ENCODE data around the gene TMEM163. TPM values are rescaled to one million over a fixed set of nuclear protein-coding genes. Genes with fewer than 3 reads are reported as not detected.

Gene TMEM163
- total and polyA plus RNA-seq, 8 donors: 0.58 to 16.7 (median 3.2) TPM; not detected in 1

GRCh38 chr2:134634054-134634753, 84.6 kb downstream of the TMEM163 start:
- TF ChIP-seq POLR2AphosphoS5 (IDR thresholded peaks at IDR 0.05) (no peak), EP300 (IDR thresholded peaks at IDR 0.05) (no peak), CTCF (IDR thresholded peaks at IDR 0.05) (no peak), POLR2A (IDR thresholded peaks at IDR 0.05) (no peak)
- Histone ChIP-seq H3K4me1 (no peaks in the 10 kb centered on the region), H3K36me3 (no peaks in the 10 kb centered on the region), H3K4me3 (no peak overlapping the region), H3K9me3 (peaks cover 0 to 5% (median 0%) of the 10 kb centered on the region in 4 donors), H3K27me3 (no peaks in the 10 kb centered on the region), H3K27ac (no peak overlapping the region)
- WGBS, 5 donors: 41 to 68% (median 58%) methylated on average over 2 of the region's 2 CpGs
- no peak for DNase-seq
- intact Hi-C loops (cut with DNase I; ENCODE audit: low total_unique reads): no loop called here

DNA sequence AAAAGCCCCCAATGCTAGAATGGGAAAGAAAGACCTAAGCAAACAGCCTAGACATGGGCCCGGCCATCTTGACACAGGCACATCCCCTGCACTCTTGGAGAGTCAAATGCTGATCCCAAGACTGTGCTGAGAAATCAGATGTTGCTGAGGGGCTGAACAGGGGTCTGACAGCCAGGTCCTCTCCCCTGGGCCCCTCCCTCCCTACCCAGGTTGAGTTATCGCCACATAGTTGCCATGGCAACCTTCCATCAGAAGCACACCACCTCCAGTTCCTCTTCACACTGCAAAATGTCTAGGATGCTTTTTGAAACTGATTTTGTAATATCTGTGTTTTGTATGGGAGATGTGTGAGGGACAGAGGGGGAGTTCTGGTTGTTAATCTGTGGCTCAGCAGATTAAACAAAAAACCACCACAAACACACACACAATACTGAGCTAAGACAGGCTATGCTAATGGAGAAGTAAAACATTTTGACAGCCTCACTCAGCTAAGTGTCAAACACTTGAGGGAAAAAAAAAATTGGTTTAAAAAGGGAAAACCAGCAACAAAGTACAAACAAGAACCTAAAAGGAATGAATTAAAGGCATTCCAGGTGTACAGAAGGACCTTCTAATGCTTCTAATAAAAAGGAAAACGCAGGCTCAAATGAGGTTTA, 88.2 kb downstream of the TMEM163 start:
- WGBS, 5 donors: 83 to 91% (median 87%) methylated on average over 3 of the region's 3 CpGs
- H3K4me1 ChIP-seq: no peaks in the 10 kb centered on the region
- H3K4me3 ChIP-seq: no peak overlapping the region
- H3K9me3 ChIP-seq: peaks cover 0 to 1% (median 0%) of the 10 kb centered on the region in 4 donors
- no peaks in the 10 kb centered on the region for H3K27me3 ChIP-seq
- no peaks in the 10 kb centered on the region for H3K36me3 ChIP-seq
- TF ChIP-seq POLR2AphosphoS5 (IDR thresholded peaks at IDR 0.05): no peak
- no peak for TF ChIP-seq EP300 (IDR thresholded peaks at IDR 0.05)
- TF ChIP-seq CTCF (IDR thresholded peaks at IDR 0.05): no peak
- no peak for TF ChIP-seq POLR2A (IDR thresholded peaks at IDR 0.05)
- no peak for DNase-seq
- intact Hi-C loops (cut with DNase I; ENCODE audit: low total_unique reads): no loop called here
- no peak overlapping the region for H3K27ac ChIP-seq

- no peak for TF ChIP-seq CTCF (IDR thresholded peaks at IDR 0.05)
- no peak for TF ChIP-seq POLR2A (IDR thresholded peaks at IDR 0.05)
- TF ChIP-seq POLR2AphosphoS5 (IDR thresholded peaks at IDR 0.05): no peak
- no peak for TF ChIP-seq EP300 (IDR thresholded peaks at IDR 0.05)
- no peaks in the 10 kb centered on the region for H3K36me3 ChIP-seq
- H3K9me3 ChIP-seq: no peaks in the 10 kb centered on the region
- 75 to 90% (median 86%) methylated on average over 3 of the region's 3 CpGs for WGBS, 5 donors
- no peak overlapping the region for H3K4me3 ChIP-seq
- H3K27me3 ChIP-seq: no peaks in the 10 kb centered on the region
- no peak for DNase-seq
- no peaks in the 10 kb centered on the region for H3K4me1 ChIP-seq
- intact Hi-C loops (cut with DNase I; ENCODE audit: low total_unique reads): no loop called here
- H3K27ac ChIP-seq: no peak overlapping the region
These were observed 90.3 kb downstream of the TMEM163 start for GRCh38 chr2:134628453-134628852.

DNA sequence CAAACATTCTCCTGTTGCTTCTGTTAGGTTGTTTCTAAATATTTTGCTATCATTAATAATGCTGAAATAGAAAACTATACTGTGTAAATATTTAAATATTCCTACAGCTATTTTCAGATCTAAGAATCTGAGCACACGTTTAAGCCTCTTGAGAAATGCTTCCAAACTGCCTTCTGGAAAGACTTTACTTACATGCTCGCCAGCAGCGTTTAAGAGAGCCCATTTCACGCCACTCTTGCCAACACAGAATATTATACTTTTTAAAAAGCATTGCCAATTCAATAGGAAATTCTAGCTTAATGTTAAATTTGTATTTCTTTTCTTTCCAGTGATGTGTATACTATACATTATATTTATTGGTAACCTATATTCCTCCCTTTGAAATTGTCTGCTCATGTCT, 92.0 kb downstream of the TMEM163 start:
- intact Hi-C loops (cut with DNase I; ENCODE audit: low total_unique reads): no loop called here
- H3K36me3 ChIP-seq: no peaks in the 10 kb centered on the region
- no peak for DNase-seq
- H3K9me3 ChIP-seq: no peaks in the 10 kb centered on the region
- H3K27me3 ChIP-seq: no peaks in the 10 kb centered on the region
- no peak for TF ChIP-seq CTCF (IDR thresholded peaks at IDR 0.05)
- no peak for TF ChIP-seq POLR2A (IDR thresholded peaks at IDR 0.05)
- TF ChIP-seq EP300 (IDR thresholded peaks at IDR 0.05): no peak
- no peak for TF ChIP-seq POLR2AphosphoS5 (IDR thresholded peaks at IDR 0.05)
- no peaks in the 10 kb centered on the region for H3K4me1 ChIP-seq
- WGBS, 5 donors: 60 to 74% (median 70%) methylated on average over 4 of the region's 4 CpGs
- no peak overlapping the region for H3K27ac ChIP-seq
- H3K4me3 ChIP-seq: no peak overlapping the region

Data from stomach (tissue), 9 donors.